H9 (cell line): Measurements from ENCODE around the gene SOX11. TPM values are rescaled to one million over a fixed set of nuclear protein-coding genes. Genes with fewer than 3 reads are reported as not detected.
A peak's percentile ranks its signal among the peaks of the same experiment; 100 is the strongest.

Source experiments
- DNase-seq: peaks from one replicate; pipeline ENCODE4 v3.0.0-alpha.2; 2017
- H2AFZ ChIP-seq: one replicate; pipeline ENCODE4 v1.6.1; 2013; ENCODE audit warnings: mild to moderate bottlenecking, low read length, control low read depth, moderate library complexity
- H2AK5ac ChIP-seq: 2 replicates; pipeline ENCODE4 v1.6.1; 2013; ENCODE audit warnings: low read length, control low read depth, mixed read lengths; ENCODE audit not compliant: insufficient read length
- H2BK120ac ChIP-seq: one replicate; pipeline ENCODE4 v1.6.1; 2013; ENCODE audit warnings: low read depth, mild to moderate bottlenecking, low read length, control low read depth, inconsistent platforms; ENCODE audit not compliant: poor library complexity, severe bottlenecking
- H2BK12ac ChIP-seq: 2 replicates; pipeline ENCODE4 v1.6.1; 2013; ENCODE audit warnings: low read length, control low read depth, mixed read lengths, low read depth; ENCODE audit not compliant: insufficient read length
- H2BK15ac ChIP-seq: 2 replicates; pipeline ENCODE4 v1.6.1; 2013; ENCODE audit warnings: low read depth, low read length, control low read depth
- H2BK20ac ChIP-seq: one replicate; pipeline ENCODE4 v1.6.1; 2013; ENCODE audit warnings: low read depth, mild to moderate bottlenecking, low read length, control low read depth, inconsistent platforms; ENCODE audit not compliant: poor library complexity, severe bottlenecking
- H2BK5ac ChIP-seq: 2 replicates; pipeline ENCODE4 v1.6.1; 2013; ENCODE audit warnings: low read length, control low read depth, mixed read lengths; ENCODE audit not compliant: insufficient read length
- H3K14ac ChIP-seq: 2 replicates; pipeline ENCODE4 v1.6.1; 2013; ENCODE audit warnings: low read length, control low read depth; ENCODE audit not compliant: insufficient read depth
- H3K18ac ChIP-seq: 2 replicates; pipeline ENCODE4 v1.6.1; 2013; ENCODE audit warnings: low read depth, mild to moderate bottlenecking, mixed read lengths, low read length, control low read depth; ENCODE audit not compliant: insufficient read length
- H3K23ac ChIP-seq: 2 replicates; pipeline ENCODE4 v1.6.1; 2013; ENCODE audit warnings: low read length, control low read depth, mixed read lengths, low read depth; ENCODE audit not compliant: insufficient read length
- H3K23me2 ChIP-seq: 2 replicates; pipeline ENCODE4 v1.6.1; 2013; ENCODE audit warnings: low read depth, mild to moderate bottlenecking, mixed read lengths, low read length, control low read depth; ENCODE audit not compliant: insufficient read length, poor library complexity, severe bottlenecking
- H3K27ac ChIP-seq: 2 replicates; pipeline ENCODE4 v1.5.1; 2013; ENCODE audit warnings: low read length, control low read depth, mixed read lengths, low read depth; ENCODE audit not compliant: insufficient read length
- H3K27me3 ChIP-seq: 2 replicates; pipeline ENCODE4 v1.6.1; 2013; ENCODE audit warnings: low read length, control low read depth, inconsistent platforms; ENCODE audit not compliant: insufficient read depth
- H3K4ac ChIP-seq: 2 replicates; pipeline ENCODE4 v1.6.1; 2013; ENCODE audit warnings: low read depth, mild to moderate bottlenecking, control low read depth, inconsistent platforms, low read length, moderate library complexity
- H3K4me1 ChIP-seq: 2 replicates; pipeline ENCODE4 v1.6.1; 2013; ENCODE audit warnings: low read length, control low read depth, inconsistent platforms; ENCODE audit not compliant: insufficient read depth
- H3K4me2 ChIP-seq: 2 replicates; pipeline ENCODE4 v1.6.1; 2013; ENCODE audit warnings: low read length, control low read depth, mixed read lengths; ENCODE audit not compliant: insufficient read length, insufficient read depth
- H3K56ac ChIP-seq: 2 replicates; pipeline ENCODE4 v1.6.1; 2013; ENCODE audit warnings: low read depth, mild to moderate bottlenecking, mixed read lengths, low read length, control low read depth; ENCODE audit not compliant: insufficient read length
- H3K79me1 ChIP-seq: 2 replicates; pipeline ENCODE4 v1.6.1; 2013; ENCODE audit warnings: low read depth, mild to moderate bottlenecking, moderate library complexity, low read length, control low read depth, inconsistent platforms; ENCODE audit not compliant: insufficient read depth, poor library complexity, severe bottlenecking
- H3K79me2 ChIP-seq: 2 replicates; pipeline ENCODE4 v1.6.1; 2013; ENCODE audit warnings: low read length, control low read depth, inconsistent platforms; ENCODE audit not compliant: insufficient read depth
- H3K9ac ChIP-seq: 2 replicates; pipeline ENCODE4 v1.6.1; 2013; ENCODE audit warnings: low read length, control low read depth, mixed read lengths; ENCODE audit not compliant: insufficient read length; ENCODE audit errors: extremely low read depth
- H3K9me3 ChIP-seq: one replicate; pipeline ENCODE4 v1.6.1; 2013; ENCODE audit warnings: low read depth, low read length, inconsistent platforms; ENCODE audit not compliant: control insufficient read depth
- H3T11ph ChIP-seq: one replicate; pipeline ENCODE4 v1.6.1; 2013; ENCODE audit warnings: mild to moderate bottlenecking, low read length, control low read depth, inconsistent platforms
- H4K20me1 ChIP-seq: one replicate; pipeline ENCODE4 v1.6.1; 2013; ENCODE audit not compliant: control insufficient read depth, insufficient read length, insufficient read depth
- H4K5ac ChIP-seq: 2 replicates; pipeline ENCODE4 v1.6.1; 2013; ENCODE audit warnings: low read depth, mild to moderate bottlenecking, mixed read lengths, low read length, control low read depth; ENCODE audit not compliant: insufficient read length
- H4K8ac ChIP-seq: replicated peaks from 2 replicates; pipeline ENCODE4 v1.6.1; 2013; ENCODE audit warnings: low read length, control low read depth, mixed read lengths, low read depth; ENCODE audit not compliant: insufficient read length
- H4K91ac ChIP-seq: 2 replicates; pipeline ENCODE4 v1.6.1; 2013; ENCODE audit warnings: low read depth, mild to moderate bottlenecking, moderate library complexity, mixed read lengths, low read length, control low read depth; ENCODE audit not compliant: insufficient read length
- H3K27ac Mint-ChIP-seq, 3 experiments: 2 replicates in 2 of 3; 3 replicates in 1 of 3; pipeline ENCODE4 v1.8.0; 2020 to 2021; ENCODE audit warnings: mixed read lengths in 3 of 3, mild to moderate bottlenecking in 1 of 3, moderate library complexity in 1 of 3
- H3K27me3 Mint-ChIP-seq: 2 replicates; pipeline ENCODE4 v1.8.0; 2021; ENCODE audit warnings: low read depth, mild to moderate bottlenecking, moderate library complexity, mixed read lengths
- H3K36me3 Mint-ChIP-seq, 3 experiments: 2 replicates in 2 of 3; 3 replicates in 1 of 3; pipeline ENCODE4 v1.8.0; 2020 to 2021; ENCODE audit warnings: low read depth in 3 of 3, mixed read lengths in 3 of 3; ENCODE audit not compliant: insufficient read depth in 1 of 3
- H3K4me1 Mint-ChIP-seq, 2 experiments: 2 replicates each; pipeline ENCODE4 v1.8.0; 2020; ENCODE audit warnings: mixed read lengths in 2 of 2
- H3K4me3 Mint-ChIP-seq, 2 experiments: 2 replicates in 1 of 2; 3 replicates in 1 of 2; pipeline ENCODE4 v1.8.0; 2020 to 2021; ENCODE audit warnings: mild to moderate bottlenecking in 2 of 2, mixed read lengths in 2 of 2, moderate library complexity in 1 of 2
- H3K9me3 Mint-ChIP-seq, 2 experiments: 2 replicates in 1 of 2; 3 replicates in 1 of 2; pipeline ENCODE4 v1.8.0; 2020; ENCODE audit warnings: mild to moderate bottlenecking in 2 of 2, mixed read lengths in 2 of 2, moderate library complexity in 1 of 2
- WGBS: extraction: QIAGEN DNeasy Blood & Tissue Kit; methylation state at CpG from one replicate; pipeline ENCODE4 v1.1.7; 2013; ENCODE audit warnings: missing lambda C conversion rate, low lambda C conversion rate, mixed read lengths; ENCODE audit not compliant: insufficient read length; ENCODE audit errors: extremely low coverage; 5-methylcytosine and 5-hydroxymethylcytosine counted together
- total RNA-seq: library from RNA; stranded (reverse); gene quantifications from 2 replicates; pipeline ENCODE4 v1.2.1, GENCODE V29; 2021
- TF ChIP-seq, protein P1 (sequence below): fragments of 200-600 bp; sonication (generic); conservative IDR thresholded peaks from 3 replicates; pipeline ENCODE4 v1.8.0; 2021; ENCODE audit warnings: antibody characterized with exemption, mild to moderate bottlenecking

Gene SOX11
- total RNA-seq, 1 experiment from 2014 or later, result 43.8 TPM

DNA sequence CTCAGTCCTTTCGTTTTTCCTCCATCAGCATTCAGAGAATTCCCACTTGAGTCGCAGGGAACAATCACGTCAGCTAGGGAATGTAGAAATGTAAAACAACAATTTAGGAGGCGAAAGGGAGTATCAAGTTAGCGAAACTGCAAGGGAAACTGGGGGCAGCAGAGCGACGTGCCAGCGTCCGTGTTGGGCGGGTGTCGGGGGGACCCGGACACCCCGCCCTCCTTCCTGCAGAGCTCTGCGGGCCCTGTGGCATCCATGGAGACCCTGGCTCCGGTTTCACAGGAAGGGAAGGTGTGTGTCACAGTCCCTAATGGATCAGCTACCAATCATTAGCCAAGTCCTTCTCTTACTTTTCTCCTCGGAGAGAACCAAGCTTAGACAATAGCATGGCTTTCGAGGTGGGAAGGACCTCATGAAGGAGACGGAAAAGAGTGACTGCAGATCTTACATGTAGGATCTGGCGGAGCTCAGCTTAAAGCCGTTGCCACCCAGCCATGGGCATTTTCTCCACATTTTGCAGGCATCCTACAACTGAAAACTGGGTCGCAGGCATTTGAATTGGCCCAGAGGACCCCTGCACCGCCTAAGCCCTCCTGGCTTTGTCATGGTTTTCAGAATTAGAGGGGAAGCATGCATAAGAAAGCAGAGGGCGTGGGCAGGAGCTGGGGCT is 33.7 kb downstream of the SOX11 start:
- no peak overlapping the region for H2AFZ ChIP-seq
- H3K4me1 Mint-ChIP-seq, result peaks cover 51 to 52% of the 10 kb centered on the region in 2 experiments
- no CpG with 5 or more reads among the region's 23 CpGs for WGBS

More for the DNA sequence above, 33.7 kb downstream of the SOX11 start:
- peak; percentile 95 for DNase-seq
- Histone ChIP-seq H4K20me1 (no peaks in the 10 kb centered on the region), H3K23ac (no peak overlapping the region), H3K18ac (peak overlapping the region; percentile 63), H4K8ac (no peak overlapping the region), H3K4me2 (peak overlapping the region; percentile 40), H2BK12ac (no peak overlapping the region), H3T11ph (no peak overlapping the region), H3K27me3 (no peaks in the 10 kb centered on the region), H3K9ac (peak overlapping the region; percentile 5), H2AK5ac (no peak overlapping the region), H2BK120ac (no peak overlapping the region), H3K9me3 (no peaks in the 10 kb centered on the region), H3K56ac (no peak overlapping the region), H4K5ac (no peak overlapping the region), H2BK15ac (no peak overlapping the region), H3K79me2 (no peaks in the 10 kb centered on the region; the same call in 1 of the 2 replicates), H4K91ac (no peak overlapping the region), H3K4ac (no peak overlapping the region), H3K14ac (no peak overlapping the region), H3K27ac (peak overlapping the region; percentile 91), H3K79me1 (no peaks in the 10 kb centered on the region), H3K4me1 (peaks cover 6% of the 10 kb centered on the region; the same call in 1 of the 2 replicates), H2BK5ac (peak overlapping the region; percentile 23), H2BK20ac (no peak overlapping the region), H3K23me2 (no peaks in the 10 kb centered on the region)
- H3K36me3 Mint-ChIP-seq, result peaks cover 1 to 18% (median 2%) of the 10 kb centered on the region in 3 experiments; a peak in 3 of 7 replicates
- H3K27ac Mint-ChIP-seq, result peak overlapping the region; percentile 95 to 100 (median 97)
- H3K9me3 Mint-ChIP-seq, result no peaks in the 10 kb centered on the region; a peak in 2 of 5 replicates
- H3K27me3 Mint-ChIP-seq, result peaks cover 2% of the 10 kb centered on the region; the same call in 1 of the 2 replicates
- TF ChIP-seq, protein P1, sequence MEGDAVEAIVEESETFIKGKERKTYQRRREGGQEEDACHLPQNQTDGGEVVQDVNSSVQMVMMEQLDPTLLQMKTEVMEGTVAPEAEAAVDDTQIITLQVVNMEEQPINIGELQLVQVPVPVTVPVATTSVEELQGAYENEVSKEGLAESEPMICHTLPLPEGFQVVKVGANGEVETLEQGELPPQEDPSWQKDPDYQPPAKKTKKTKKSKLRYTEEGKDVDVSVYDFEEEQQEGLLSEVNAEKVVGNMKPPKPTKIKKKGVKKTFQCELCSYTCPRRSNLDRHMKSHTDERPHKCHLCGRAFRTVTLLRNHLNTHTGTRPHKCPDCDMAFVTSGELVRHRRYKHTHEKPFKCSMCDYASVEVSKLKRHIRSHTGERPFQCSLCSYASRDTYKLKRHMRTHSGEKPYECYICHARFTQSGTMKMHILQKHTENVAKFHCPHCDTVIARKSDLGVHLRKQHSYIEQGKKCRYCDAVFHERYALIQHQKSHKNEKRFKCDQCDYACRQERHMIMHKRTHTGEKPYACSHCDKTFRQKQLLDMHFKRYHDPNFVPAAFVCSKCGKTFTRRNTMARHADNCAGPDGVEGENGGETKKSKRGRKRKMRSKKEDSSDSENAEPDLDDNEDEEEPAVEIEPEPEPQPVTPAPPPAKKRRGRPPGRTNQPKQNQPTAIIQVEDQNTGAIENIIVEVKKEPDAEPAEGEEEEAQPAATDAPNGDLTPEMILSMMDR, result 0 out of 3 replicates have a peak, but pooled peaks have one; percentile 13
- H3K4me3 Mint-ChIP-seq, result peak overlapping the region; percentile 68 to 78
